HFF-Myc (cell line): ENCODE results near the gene FAM229A.

Experiments
- DNase-seq: peaks from one replicate; pipeline ENCODE4 v3.0.0-alpha.2; 2011; ENCODE audit warnings: low read depth; ENCODE audit errors: extremely low read depth
- H3K4me3 ChIP-seq: replicated peaks from 2 replicates; pipeline ENCODE4 v1.5.1; 2011; ENCODE audit warnings: low read depth, mild to moderate bottlenecking, control low read depth, low read length
- CTCF ChIP-seq: IDR thresholded peaks from 2 replicates; pipeline ENCODE4 v1.5.1; 2012; ENCODE audit warnings: mild to moderate bottlenecking, low read depth, low read length, control low read depth; ENCODE audit errors: missing control alignments

The FAM229A gene

DNA sequence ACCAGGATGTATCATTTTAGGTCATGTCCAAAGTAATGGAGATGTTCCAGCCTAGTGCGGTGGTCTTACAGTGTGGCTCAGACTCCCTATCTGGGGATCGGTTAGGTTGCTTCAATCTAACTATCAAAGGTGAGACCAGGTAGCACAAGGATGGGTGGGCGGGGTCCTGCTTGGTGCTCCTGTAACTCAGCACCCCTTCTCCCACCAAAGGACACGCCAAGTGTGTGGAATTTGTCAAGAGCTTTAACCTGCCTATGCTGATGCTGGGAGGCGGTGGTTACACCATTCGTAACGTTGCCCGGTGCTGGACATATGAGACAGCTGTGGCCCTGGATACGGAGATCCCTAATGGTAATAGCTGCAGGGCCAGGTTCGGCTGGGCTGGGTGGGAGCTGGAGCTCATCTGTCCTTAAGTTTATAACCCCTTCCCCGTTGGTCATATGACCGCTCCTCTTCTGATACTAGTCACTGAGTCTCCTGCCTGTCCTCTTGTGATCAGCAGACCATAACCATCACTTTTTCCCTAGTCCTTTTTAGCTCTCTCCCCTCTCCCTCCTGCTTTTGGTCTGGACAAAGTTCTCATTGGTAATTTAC is 31.6 kb downstream of the FAM229A start:
- H3K4me3 ChIP-seq: no peak overlapping the region
- no peak for TF ChIP-seq CTCF
- DNase-seq: no peak

- no peak for DNase-seq
- H3K4me3 ChIP-seq: no peak overlapping the region
- no peak for TF ChIP-seq CTCF
These were observed 32.3 kb downstream of the FAM229A start for GRCh38 chr1:32329931-32330466.

DNA sequence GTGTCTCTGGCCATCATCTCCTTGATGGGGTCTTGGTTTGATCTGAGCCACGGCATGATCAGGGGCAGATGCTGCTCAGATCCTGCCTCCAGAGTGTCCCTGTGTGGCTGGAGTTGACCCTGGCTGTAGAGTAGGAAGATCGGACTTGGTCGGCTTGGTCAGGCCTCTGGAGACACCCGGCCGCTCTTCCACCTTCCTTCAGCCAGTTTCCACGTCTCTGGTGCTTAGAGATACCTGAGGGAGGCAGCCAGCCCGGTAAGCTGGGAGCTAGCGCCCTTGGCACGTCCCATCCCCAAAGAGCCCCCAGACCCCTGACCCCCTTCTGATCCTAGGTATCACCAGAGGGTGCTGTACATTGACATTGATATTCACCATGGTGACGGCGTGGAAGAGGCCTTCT is 35.1 kb downstream of the FAM229A start:
- no peak for TF ChIP-seq CTCF
- no peak for DNase-seq
- H3K4me3 ChIP-seq: no peak overlapping the region

DNA sequence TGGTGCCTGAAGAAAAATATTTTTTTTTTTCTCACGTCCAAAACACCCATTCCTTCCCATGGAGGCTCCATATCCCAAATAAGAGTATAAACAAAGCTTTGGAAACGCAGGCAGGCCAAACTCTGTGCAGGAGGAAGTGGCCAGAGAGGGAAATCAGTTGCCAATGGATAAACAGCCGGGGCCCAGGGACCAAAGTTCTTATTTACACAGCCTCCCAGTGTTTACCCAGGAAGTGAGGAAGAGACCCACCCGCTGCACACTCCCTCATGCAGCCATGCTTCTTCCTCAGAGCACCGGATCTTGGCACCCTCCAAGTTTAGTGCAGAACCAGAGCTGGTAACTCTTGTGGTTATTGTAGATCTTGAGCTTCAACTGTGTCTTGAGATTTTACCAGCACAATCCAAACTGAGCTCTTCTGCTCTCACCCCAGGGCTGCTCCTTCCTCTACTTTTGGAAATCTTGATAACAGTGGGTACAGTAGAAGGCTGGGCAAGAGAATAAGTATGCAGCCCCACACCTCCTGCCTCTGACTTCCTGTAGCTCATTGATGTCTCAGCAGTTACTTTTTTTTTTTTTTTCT is 40.5 kb downstream of the FAM229A start:
- H3K4me3 ChIP-seq: no peak overlapping the region
- DNase-seq: no peak
- TF ChIP-seq CTCF: no peak

DNA sequence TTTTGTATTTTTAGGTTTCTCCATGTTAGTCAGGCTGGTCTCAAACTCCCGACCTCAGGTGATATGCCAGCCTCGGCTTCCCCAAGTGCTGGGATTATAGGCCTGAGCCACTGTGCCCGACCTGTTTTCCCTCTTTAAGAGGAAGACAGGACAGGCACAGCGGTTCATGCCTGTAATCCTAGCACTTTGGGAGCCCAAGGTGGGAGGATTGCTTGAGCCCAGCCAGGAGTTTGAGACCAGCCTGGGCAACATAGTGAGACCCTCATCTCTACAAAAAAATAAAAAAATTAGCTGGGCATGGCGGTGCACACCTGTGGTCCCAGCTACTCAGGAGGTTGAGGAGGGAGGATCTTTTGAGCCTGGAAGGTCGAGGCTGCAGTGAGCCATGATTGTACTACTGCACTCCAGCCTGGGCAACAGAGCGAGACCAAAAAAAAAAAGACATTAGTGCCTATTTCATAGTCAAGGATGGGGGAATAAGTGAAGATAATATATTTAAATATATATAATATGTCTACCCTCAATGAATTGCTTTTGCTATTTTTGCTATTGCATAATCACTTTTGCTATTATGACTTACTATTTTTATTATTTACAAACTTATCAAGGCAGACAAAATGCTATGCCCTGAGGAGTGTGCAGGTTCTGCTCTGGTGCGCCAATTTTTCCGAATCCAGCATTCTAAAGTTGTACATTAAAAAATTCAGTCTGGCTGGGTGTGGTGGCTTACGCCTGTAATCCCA is 44.0 kb downstream of the FAM229A start:
- DNase-seq: no peak
- no peak overlapping the region for H3K4me3 ChIP-seq
- TF ChIP-seq CTCF: no peak

DNA sequence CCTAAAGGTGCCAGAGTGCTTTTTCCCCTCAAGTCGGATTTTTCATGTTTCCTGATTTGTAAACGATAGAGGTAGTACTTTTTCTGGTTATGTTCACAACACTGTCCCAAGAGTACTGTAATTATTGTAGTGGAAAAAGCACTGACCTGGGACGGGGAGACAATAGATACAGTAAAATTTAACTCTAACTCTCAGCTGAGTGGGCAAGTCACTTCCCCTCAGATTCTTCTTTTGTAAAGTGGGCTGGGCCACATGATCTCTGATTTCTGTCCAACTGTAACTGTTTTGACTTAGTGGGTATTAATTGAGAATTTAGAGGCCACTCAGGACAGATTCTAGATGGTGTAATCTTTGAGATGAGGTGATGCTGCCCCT is 45.4 kb downstream of the FAM229A start:
- no peak for TF ChIP-seq CTCF
- H3K4me3 ChIP-seq: no peak overlapping the region
- no peak for DNase-seq
